ENCODE results near the gene SUSD4. TPM values are rescaled to one million over a fixed set of nuclear protein-coding genes. Genes with fewer than 3 reads are reported as not detected.

Gene SUSD4
- total and polyA plus RNA-seq, 2 of the 8 experiments (the other 6 are each of a cell fraction or from before 2014, with no cell fraction given), result 3.9 to 5.2 TPM

- TF ChIP-seq RNF2 (IDR thresholded peaks at IDR 0.05; ENCODE audit: borderline replicate concordance, low read depth, low read length, missing control alignments, poor library complexity, severe bottlenecking), result no peak
These were observed 55.8 kb downstream of the SUSD4 start (continued) for GRCh38 chr1:223308136-223308535.

Data from H1 (cell line).